OCI-LY7 (cell line): ENCODE results near the gene CRYGN. TPM values are rescaled to one million over a fixed set of nuclear protein-coding genes. Genes with fewer than 3 reads are reported as not detected.
A peak's percentile ranks its signal among the peaks of the same experiment; 100 is the strongest.

Source experiments
- BruUV-seq: library from RNA; stranded (reverse); fragments of 400-500 nt; replicated peaks from 2 replicates; lab custom pipeline; 2021; lab: Mats Ljungman, UMichigan
- CTCF ChIA-PET: fragments of 300-600 bp; sonication (Branson Sonifier 250); formaldehyde crosslinking; loops from one replicate; lab custom pipeline; 2022; ENCODE audit warnings: antibody characterized with exemption; ENCODE audit not compliant: unreplicated experiment; lab: Charles Lee
- POLR2A ChIA-PET: fragments of 300-600 bp; sonication (Branson Sonifier 250); formaldehyde crosslinking; loops from one replicate; lab custom pipeline; 2022; ENCODE audit warnings: antibody characterized with exemption; lab: Charles Lee
- DNase-seq: peaks from one replicate; pipeline ENCODE4 v3.0.0-alpha.2; 2015; ENCODE audit warnings: low spot score
- H2AFZ ChIP-seq: fragments of 200-600 bp; sonication (generic), shearing (Covaris generic); 2 replicates; pipeline ENCODE4 v1.6.1; 2014; ENCODE audit warnings: mild to moderate bottlenecking, antibody characterized with exemption, low read length, moderate library complexity
- H3K27ac ChIP-seq: fragments of 200-600 bp; sonication (generic); 2 replicates; pipeline ENCODE4 v1.5.1; 2014; ENCODE audit warnings: mixed run types, low read depth, mild to moderate bottlenecking, moderate library complexity, low read length, inconsistent platforms; ENCODE audit not compliant: poor library complexity, severe bottlenecking
- H3K36me3 ChIP-seq: fragments of 200-600 bp; sonication (generic); 2 replicates; pipeline ENCODE4 v1.6.1; 2014; ENCODE audit warnings: mild to moderate bottlenecking, antibody characterized with exemption, low read length, moderate library complexity, mixed read lengths; ENCODE audit not compliant: insufficient read depth
- H3K4me1 ChIP-seq: fragments of 200-600 bp; sonication (generic); 2 replicates; pipeline ENCODE4 v1.5.1; 2014; ENCODE audit warnings: mild to moderate bottlenecking, low read length; ENCODE audit not compliant: insufficient read depth, poor library complexity, severe bottlenecking
- H3K4me2 ChIP-seq: fragments of 200-600 bp; sonication (generic); 2 replicates; pipeline ENCODE4 v1.6.1; 2014; ENCODE audit warnings: mild to moderate bottlenecking, low read length
- H3K4me3 ChIP-seq: fragments of 200-600 bp; sonication (generic); 2 replicates; pipeline ENCODE4 v1.5.1; 2014; ENCODE audit warnings: mild to moderate bottlenecking, low read depth, low read length; ENCODE audit not compliant: poor library complexity, severe bottlenecking
- H3K79me2 ChIP-seq: fragments of 200-600 bp; sonication (generic); 2 replicates; pipeline ENCODE4 v1.6.1; 2016; ENCODE audit warnings: low read depth, mild to moderate bottlenecking, low read length, moderate library complexity, mixed read lengths; ENCODE audit not compliant: insufficient read depth
- H3K9me2 ChIP-seq: fragments of 200-600 bp; sonication (generic); 2 replicates; pipeline ENCODE4 v1.6.1; 2016; ENCODE audit warnings: mild to moderate bottlenecking, low read length, mixed read lengths; ENCODE audit not compliant: insufficient read depth
- H3K9me3 ChIP-seq: fragments of 200-600 bp; sonication (generic); 2 replicates; pipeline ENCODE4 v1.6.1; 2014; ENCODE audit warnings: mild to moderate bottlenecking, mixed run types, low read length, mixed read lengths
- H4K20me1 ChIP-seq: fragments of 200-600 bp; sonication (generic); 2 replicates; pipeline ENCODE4 v1.6.1; 2014; ENCODE audit warnings: mild to moderate bottlenecking, antibody characterized with exemption, low read length, moderate library complexity, mixed read lengths; ENCODE audit not compliant: insufficient read depth
- EZH2phosphoT487 ChIP-seq: fragments of 200-600 bp; sonication (generic); IDR thresholded peaks from 2 replicates; pipeline ENCODE4 v1.6.1; 2018; ENCODE audit warnings: low read depth, borderline replicate concordance, mild to moderate bottlenecking, mixed run types, antibody characterized with exemption, low read length, moderate library complexity, mixed read lengths
- intact Hi-C: fragments of 100-400 bp; cut with micrococcal nuclease; formaldehyde crosslinking; loops from one replicate; pipeline ENCODE4 v1.10.0; 2022; ENCODE audit not compliant: unreplicated experiment
- total RNA-seq, 2 experiments: library from RNA; depleted of rRNA in 1 of 2; stranded (reverse); fragments of >200 nt in 1 of 2; shearing (Covaris generic) in 1 of 2; gene quantifications; 2 replicates each; pipeline ENCODE4 v1.2.3, GENCODE V29; 2014 to 2022
- TF ChIP-seq, protein P1 (sequence below): fragments of 200-600 bp; sonication (generic); conservative IDR thresholded peaks from 2 replicates; pipeline ENCODE4 v1.5.1; 2014; ENCODE audit warnings: mild to moderate bottlenecking, antibody characterized with exemption, low read length, moderate library complexity, mixed read lengths

Gene CRYGN
- total RNA-seq, 2 experiments from 2014 or later, result 0.09 TPM; not detected in 1

DNA sequence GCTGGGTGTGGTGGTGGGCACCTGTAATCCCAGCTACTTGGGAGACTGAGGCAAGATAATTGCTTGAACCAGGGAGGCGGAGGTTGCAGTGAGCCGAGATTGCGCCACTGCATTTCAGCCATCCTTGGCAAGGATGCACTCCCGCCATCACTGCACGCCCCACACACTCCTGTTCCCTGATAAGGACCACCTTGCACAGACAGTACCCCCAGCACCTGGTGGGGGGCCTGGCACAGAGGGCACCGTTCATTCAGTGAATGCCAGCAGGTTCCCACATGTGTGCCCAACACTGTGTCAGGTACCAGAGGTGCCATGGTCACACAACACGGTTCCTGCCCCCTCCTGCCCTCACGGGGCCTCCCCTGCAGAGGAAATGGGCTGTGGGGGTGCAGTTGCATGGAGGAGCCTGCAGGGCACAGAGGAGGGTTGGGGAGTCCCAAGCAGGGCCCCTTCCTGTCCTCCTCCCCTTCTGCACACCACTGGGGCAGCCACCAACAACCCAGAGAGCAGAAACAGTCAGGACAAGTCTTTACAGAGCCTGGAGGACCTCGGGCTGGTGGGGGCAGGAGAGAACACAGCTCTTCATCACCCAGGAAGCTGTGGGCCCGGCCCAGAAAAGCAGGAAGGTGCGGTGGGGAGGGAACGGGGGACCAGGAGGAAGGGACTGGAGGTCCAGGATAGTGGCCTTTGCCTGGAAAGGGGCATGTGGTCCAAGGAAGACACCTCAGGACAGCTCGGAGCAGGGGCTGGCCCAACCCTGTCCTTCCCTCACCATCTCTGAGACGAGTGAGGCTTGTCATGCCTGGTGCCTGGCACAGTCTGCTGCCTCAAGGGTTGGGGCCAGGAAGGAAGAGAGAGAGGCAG lies 7.1 kb downstream of the CRYGN start:
- peak; percentile 33 for DNase-seq
- H3K4me1 ChIP-seq, result peaks cover 13% of the 10 kb centered on the region
- intact Hi-C loops, result no loop called here
- H3K9me2 ChIP-seq, result no peaks in the 10 kb centered on the region
- no peaks in the 10 kb centered on the region for H4K20me1 ChIP-seq
- no peaks in the 10 kb centered on the region for H3K36me3 ChIP-seq
- H2AFZ ChIP-seq, result 0 out of 2 replicates have a peak overlapping the region, but pooled peaks have one; percentile 26
- H3K27ac ChIP-seq, result no peak overlapping the region
- ChIA-PET CTCF (no interaction called here), POLR2A (no interaction called here)
- H3K79me2 ChIP-seq, result no peaks in the 10 kb centered on the region
- no TSS peak for BruUV-seq
- H3K4me3 ChIP-seq, result no peak overlapping the region
- TF ChIP-seq EZH2phosphoT487, result no peak
- TF ChIP-seq, protein P1, sequence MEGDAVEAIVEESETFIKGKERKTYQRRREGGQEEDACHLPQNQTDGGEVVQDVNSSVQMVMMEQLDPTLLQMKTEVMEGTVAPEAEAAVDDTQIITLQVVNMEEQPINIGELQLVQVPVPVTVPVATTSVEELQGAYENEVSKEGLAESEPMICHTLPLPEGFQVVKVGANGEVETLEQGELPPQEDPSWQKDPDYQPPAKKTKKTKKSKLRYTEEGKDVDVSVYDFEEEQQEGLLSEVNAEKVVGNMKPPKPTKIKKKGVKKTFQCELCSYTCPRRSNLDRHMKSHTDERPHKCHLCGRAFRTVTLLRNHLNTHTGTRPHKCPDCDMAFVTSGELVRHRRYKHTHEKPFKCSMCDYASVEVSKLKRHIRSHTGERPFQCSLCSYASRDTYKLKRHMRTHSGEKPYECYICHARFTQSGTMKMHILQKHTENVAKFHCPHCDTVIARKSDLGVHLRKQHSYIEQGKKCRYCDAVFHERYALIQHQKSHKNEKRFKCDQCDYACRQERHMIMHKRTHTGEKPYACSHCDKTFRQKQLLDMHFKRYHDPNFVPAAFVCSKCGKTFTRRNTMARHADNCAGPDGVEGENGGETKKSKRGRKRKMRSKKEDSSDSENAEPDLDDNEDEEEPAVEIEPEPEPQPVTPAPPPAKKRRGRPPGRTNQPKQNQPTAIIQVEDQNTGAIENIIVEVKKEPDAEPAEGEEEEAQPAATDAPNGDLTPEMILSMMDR, result 0 out of 2 replicates have a peak, but pooled peaks have one; percentile 15
- no peak overlapping the region for H3K4me2 ChIP-seq
- no peaks in the 10 kb centered on the region for H3K9me3 ChIP-seq

- no peak overlapping the region for H3K4me2 ChIP-seq
- ChIA-PET POLR2A (no interaction called here), CTCF (no interaction called here)
- H3K9me3 ChIP-seq, result no peaks in the 10 kb centered on the region
- no peaks in the 10 kb centered on the region for H3K9me2 ChIP-seq
- intact Hi-C loops, result no loop called here
- no peaks in the 10 kb centered on the region for H4K20me1 ChIP-seq
- H3K4me3 ChIP-seq, result no peak overlapping the region
- no TSS peak for BruUV-seq
- no peak for TF ChIP-seq EZH2phosphoT487
- TF ChIP-seq, protein P1, result no peak
- H2AFZ ChIP-seq, result no peak overlapping the region
- H3K4me1 ChIP-seq, result peaks cover 13% of the 10 kb centered on the region
- H3K36me3 ChIP-seq, result no peaks in the 10 kb centered on the region
- H3K79me2 ChIP-seq, result no peaks in the 10 kb centered on the region
- DNase-seq, result no peak
- H3K27ac ChIP-seq, result no peak overlapping the region
Measured at GRCh38 chr7:151431768-151432311, 8.1 kb downstream of the CRYGN start.
